Measurements from ENCODE around the gene LYG1. TPM values are rescaled to one million over a fixed set of nuclear protein-coding genes. Genes with fewer than 3 reads are reported as not detected.
A peak's percentile ranks its signal among the peaks of the same experiment; 100 is the strongest.

LYG1 gene
- total and polyA plus RNA-seq, 2 of the 13 experiments (the other 11 are each of a cell fraction or from before 2014, with no cell fraction given) = 1.00 to 2.9 TPM

DNA sequence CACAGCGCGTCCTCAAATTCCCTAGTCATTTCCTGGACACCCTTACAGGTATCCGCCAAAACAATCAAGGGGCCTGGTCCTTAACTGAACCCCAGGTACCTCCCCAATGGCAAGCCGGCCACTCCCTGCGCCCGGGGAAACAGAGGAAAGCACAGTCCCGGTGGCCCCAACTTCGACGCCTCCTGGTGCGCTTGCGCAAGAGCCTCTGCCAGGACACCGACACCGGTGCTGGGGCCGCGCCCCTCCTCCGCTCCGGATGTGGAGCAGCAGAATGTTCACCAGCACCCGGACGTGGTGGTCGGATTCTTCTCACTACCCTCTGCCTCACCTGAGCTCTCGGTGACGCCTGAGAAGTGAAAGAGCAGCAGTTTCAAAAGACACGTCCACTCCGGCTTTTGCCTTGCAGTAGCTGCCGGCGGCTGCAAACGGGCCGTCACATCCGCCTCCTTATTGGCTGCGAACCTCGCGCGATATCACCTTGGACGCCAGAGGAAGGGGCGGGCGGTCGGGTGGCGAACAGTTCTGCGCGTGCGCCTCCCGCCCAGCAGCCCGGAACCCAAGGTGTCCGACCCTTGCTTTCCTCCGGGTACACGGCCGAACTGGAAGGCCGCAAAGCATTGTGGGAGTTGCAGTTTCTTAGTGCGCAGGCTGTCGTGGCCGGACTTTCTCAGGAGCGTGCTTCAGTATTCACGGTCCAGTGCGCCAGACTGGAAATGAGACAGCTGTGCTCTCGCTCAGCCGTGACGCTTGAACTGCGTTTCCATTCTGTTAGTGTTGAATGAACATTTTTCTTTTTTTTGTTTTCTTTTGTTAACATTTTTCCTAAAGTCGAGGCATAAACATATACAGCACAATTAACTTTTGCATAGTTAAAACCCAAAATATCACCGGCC is 35.2 kb upstream of the LYG1 start, which contains the start of gene TXNDC9 (continued):
- TF ChIP-seq NCOA1 (CRISPR knock-in tag; IDR thresholded peaks at IDR 0.05) (no peak), ISX (CRISPR knock-in tag; conservative IDR thresholded peaks at IDR 0.05) (peak; percentile 65; the same call in 1 of the 2 replicates), MYC (CRISPR knock-in tag; IDR thresholded peaks at IDR 0.05; ENCODE audit: borderline replicate concordance) (peak; percentile 96), TEF (CRISPR knock-in tag; IDR thresholded peaks at IDR 0.05) (peak; percentile 75; the same call in 1 of the 2 replicates), HCFC1 (IDR thresholded peaks at IDR 0.05; ENCODE audit: low read depth, low read length) (peak; percentile 97), ZNF143 (CRISPR knock-in tag; IDR thresholded peaks at IDR 0.05) (peak; percentile 100), ZNF614 (CRISPR knock-in tag; IDR thresholded peaks at IDR 0.05; ENCODE audit: borderline replicate concordance) (peak; percentile 83; the same call in 1 of the 2 replicates), ZFP36L1 (CRISPR knock-in tag; IDR thresholded peaks at IDR 0.05) (0 out of 2 replicates have a peak, but pooled peaks have one; percentile 19), CC2D1A (CRISPR knock-in tag; IDR thresholded peaks at IDR 0.05) (0 out of 2 replicates have a peak, but pooled peaks have one; percentile 78), SIX1 (CRISPR knock-in tag; IDR thresholded peaks at IDR 0.05; ENCODE audit: borderline replicate concordance) (peak; percentile 32; the same call in 1 of the 2 replicates), ZBTB38 (CRISPR knock-in tag; IDR thresholded peaks at IDR 0.05) (peak; percentile 94), IRX3 (CRISPR knock-in tag; IDR thresholded peaks at IDR 0.05; ENCODE audit: borderline replicate concordance, low read depth) (no peak; the same call in 1 of the 2 replicates), PCBP1 (IDR thresholded peaks at IDR 0.05; ENCODE audit: borderline replicate concordance, low read depth, low read length) (peak; percentile 93; the same call in 1 of the 2 replicates), GFI1 (CRISPR knock-in tag; IDR thresholded peaks at IDR 0.05; ENCODE audit: borderline replicate concordance) (peak; percentile 62; the same call in 1 of the 2 replicates), KDM6A (CRISPR knock-in tag; IDR thresholded peaks at IDR 0.05; ENCODE audit: low read depth) (no peak), ZC3H13 (CRISPR knock-in tag; IDR thresholded peaks at IDR 0.05) (no peak; the same call in 1 of the 2 replicates)
- TF ChIP-seq, protein P1, sequence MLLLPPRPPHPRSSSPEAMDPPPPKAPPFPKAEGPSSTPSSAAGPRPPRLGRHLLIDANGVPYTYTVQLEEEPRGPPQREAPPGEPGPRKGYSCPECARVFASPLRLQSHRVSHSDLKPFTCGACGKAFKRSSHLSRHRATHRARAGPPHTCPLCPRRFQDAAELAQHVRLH (CRISPR knock-in tag; IDR thresholded peaks at IDR 0.05; ENCODE audit: borderline replicate concordance, low read depth) = peak; percentile 95; the same call in 1 of the 2 replicates
- TF ChIP-seq, protein P2, sequence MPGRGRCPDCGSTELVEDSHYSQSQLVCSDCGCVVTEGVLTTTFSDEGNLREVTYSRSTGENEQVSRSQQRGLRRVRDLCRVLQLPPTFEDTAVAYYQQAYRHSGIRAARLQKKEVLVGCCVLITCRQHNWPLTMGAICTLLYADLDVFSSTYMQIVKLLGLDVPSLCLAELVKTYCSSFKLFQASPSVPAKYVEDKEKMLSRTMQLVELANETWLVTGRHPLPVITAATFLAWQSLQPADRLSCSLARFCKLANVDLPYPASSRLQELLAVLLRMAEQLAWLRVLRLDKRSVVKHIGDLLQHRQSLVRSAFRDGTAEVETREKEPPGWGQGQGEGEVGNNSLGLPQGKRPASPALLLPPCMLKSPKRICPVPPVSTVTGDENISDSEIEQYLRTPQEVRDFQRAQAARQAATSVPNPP (CRISPR knock-in tag; IDR thresholded peaks at IDR 0.05) = peak; percentile 35; the same call in 1 of the 2 replicates
- TF ChIP-seq, protein P3, sequence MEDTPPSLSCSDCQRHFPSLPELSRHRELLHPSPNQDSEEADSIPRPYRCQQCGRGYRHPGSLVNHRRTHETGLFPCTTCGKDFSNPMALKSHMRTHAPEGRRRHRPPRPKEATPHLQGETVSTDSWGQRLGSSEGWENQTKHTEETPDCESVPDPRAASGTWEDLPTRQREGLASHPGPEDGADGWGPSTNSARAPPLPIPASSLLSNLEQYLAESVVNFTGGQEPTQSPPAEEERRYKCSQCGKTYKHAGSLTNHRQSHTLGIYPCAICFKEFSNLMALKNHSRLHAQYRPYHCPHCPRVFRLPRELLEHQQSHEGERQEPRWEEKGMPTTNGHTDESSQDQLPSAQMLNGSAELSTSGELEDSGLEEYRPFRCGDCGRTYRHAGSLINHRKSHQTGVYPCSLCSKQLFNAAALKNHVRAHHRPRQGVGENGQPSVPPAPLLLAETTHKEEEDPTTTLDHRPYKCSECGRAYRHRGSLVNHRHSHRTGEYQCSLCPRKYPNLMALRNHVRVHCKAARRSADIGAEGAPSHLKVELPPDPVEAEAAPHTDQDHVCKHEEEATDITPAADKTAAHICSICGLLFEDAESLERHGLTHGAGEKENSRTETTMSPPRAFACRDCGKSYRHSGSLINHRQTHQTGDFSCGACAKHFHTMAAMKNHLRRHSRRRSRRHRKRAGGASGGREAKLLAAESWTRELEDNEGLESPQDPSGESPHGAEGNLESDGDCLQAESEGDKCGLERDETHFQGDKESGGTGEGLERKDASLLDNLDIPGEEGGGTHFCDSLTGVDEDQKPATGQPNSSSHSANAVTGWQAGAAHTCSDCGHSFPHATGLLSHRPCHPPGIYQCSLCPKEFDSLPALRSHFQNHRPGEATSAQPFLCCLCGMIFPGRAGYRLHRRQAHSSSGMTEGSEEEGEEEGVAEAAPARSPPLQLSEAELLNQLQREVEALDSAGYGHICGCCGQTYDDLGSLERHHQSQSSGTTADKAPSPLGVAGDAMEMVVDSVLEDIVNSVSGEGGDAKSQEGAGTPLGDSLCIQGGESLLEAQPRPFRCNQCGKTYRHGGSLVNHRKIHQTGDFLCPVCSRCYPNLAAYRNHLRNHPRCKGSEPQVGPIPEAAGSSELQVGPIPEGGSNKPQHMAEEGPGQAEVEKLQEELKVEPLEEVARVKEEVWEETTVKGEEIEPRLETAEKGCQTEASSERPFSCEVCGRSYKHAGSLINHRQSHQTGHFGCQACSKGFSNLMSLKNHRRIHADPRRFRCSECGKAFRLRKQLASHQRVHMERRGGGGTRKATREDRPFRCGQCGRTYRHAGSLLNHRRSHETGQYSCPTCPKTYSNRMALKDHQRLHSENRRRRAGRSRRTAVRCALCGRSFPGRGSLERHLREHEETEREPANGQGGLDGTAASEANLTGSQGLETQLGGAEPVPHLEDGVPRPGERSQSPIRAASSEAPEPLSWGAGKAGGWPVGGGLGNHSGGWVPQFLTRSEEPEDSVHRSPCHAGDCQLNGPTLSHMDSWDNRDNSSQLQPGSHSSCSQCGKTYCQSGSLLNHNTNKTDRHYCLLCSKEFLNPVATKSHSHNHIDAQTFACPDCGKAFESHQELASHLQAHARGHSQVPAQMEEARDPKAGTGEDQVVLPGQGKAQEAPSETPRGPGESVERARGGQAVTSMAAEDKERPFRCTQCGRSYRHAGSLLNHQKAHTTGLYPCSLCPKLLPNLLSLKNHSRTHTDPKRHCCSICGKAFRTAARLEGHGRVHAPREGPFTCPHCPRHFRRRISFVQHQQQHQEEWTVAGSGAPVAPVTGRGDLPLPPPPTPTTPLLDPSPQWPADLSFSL (CRISPR knock-in tag; IDR thresholded peaks at IDR 0.05) = no peak
